Sigmoid colon (tissue), 7 donors: ENCODE measurements around the gene LPAR3. TPM values are rescaled to one million over a fixed set of nuclear protein-coding genes. Genes with fewer than 3 reads are reported as not detected.

Experiments
- DNase-seq: peaks from one replicate; pipeline ENCODE4 v3.0.0-alpha.2; 2019
- H3K27ac ChIP-seq, 4 donors: fragments of 200-600 bp; sonication (generic); one replicate each; pipeline ENCODE4 v1.5.1; 2016 to 2019; ENCODE audit warnings: mild to moderate bottlenecking in 1 of 4
- H3K27me3 ChIP-seq, 3 donors: fragments of 200-600 bp; sonication (generic); one replicate each; pipeline ENCODE4 v1.5.1; 2019; ENCODE audit warnings: mild to moderate bottlenecking in 1 of 3
- H3K36me3 ChIP-seq, 4 donors: fragments of 200-600 bp; sonication (generic); one replicate each; pipeline ENCODE4 v1.5.1; 2016 to 2019
- H3K4me1 ChIP-seq, 4 donors: fragments of 200-600 bp; sonication (generic); one replicate each; pipeline ENCODE4 v1.5.1; 2017 to 2019
- H3K4me3 ChIP-seq, 4 donors: fragments of 200-600 bp; sonication (generic); one replicate each; pipeline ENCODE4 v1.5.1; 2017 to 2019; ENCODE audit warnings: mild to moderate bottlenecking in 2 of 4, moderate library complexity in 1 of 4
- H3K9me3 ChIP-seq, 4 donors: fragments of 200-600 bp in 3 of 4; sonication (generic) in 3 of 4; one replicate each; pipeline versions ENCODE4 v1.5.1 to v1.6.1; 2013 to 2019
- CTCF ChIP-seq, 4 experiments: fragments of 450-650 bp in 3 of 4; fragments of 200-600 bp in 1 of 4; IDR thresholded peaks; one replicate each; pipeline ENCODE4 v1.5.1; 2016 to 2019; ENCODE audit warnings: antibody characterized with exemption in 4 of 4, mild to moderate bottlenecking in 3 of 4, moderate library complexity in 2 of 4
- EP300 ChIP-seq, 4 donors: sonication (generic); formaldehyde crosslinking; IDR thresholded peaks; one replicate each; pipeline ENCODE4 v1.6.1; 2017; ENCODE audit warnings: antibody characterized with exemption in 4 of 4
- POLR2A ChIP-seq, 2 donors: fragments of 450-650 bp; IDR thresholded peaks; one replicate each; pipeline ENCODE4 v1.6.1; 2016; ENCODE audit warnings: antibody characterized with exemption in 2 of 2, mild to moderate bottlenecking in 2 of 2, moderate library complexity in 2 of 2
- POLR2AphosphoS5 ChIP-seq, 4 donors: sonication (generic); formaldehyde crosslinking; IDR thresholded peaks; one replicate each; pipeline ENCODE4 v1.6.1; 2017; ENCODE audit warnings: antibody characterized with exemption in 4 of 4
- WGBS, 2 donors: extraction: QIAGEN DNeasy Blood & Tissue Kit; methylation state at CpG; one replicate each; pipeline ENCODE4 v1.1.7; 2013; 5-methylcytosine and 5-hydroxymethylcytosine counted together
- intact Hi-C: fragments of 100-400 bp; cut with DNase I; formaldehyde crosslinking; loops from one replicate; pipeline ENCODE4 v1.15.1; 2023
- polyA plus RNA-seq, 3 donors: library from polyadenylated mRNA; stranded (reverse); fragments of 200-250 nt; gene quantifications; one replicate each; pipeline ENCODE4 v1.2.3, GENCODE V29; 2013
- total RNA-seq, 4 donors: library from RNA; depleted of rRNA; stranded (reverse); fragments of >200 nt; gene quantifications; one replicate each; pipeline ENCODE4 v1.1.0, GENCODE V29; 2016
- donor health status: healthy with polysubstance abuse.
- donor health status: Bipolar disorder and iron deficiency.
- donor health status: healthy.

LPAR3 gene
- total and polyA plus RNA-seq, 7 donors: 0.23 to 1.4 (median 0.60) TPM; not detected in 4

GRCh38 chr1:84789014-84789413, 104.0 kb downstream of the LPAR3 start:
- Histone ChIP-seq H3K9me3 (no peaks in the 10 kb centered on the region), H3K4me3 (no peak overlapping the region), H3K4me1 (peaks cover 0 to 20% (median 17%) of the 10 kb centered on the region in 4 donors), H3K36me3 (no peaks in the 10 kb centered on the region), H3K27ac (no peak overlapping the region), H3K27me3 (no peaks in the 10 kb centered on the region)
- 86 to 94% methylated on average over 3 of the region's 3 CpGs for WGBS, 2 donors
- intact Hi-C loops: loop anchor here (5.0 kb wide), 1 partner anchor 58 kb away; no protein-coding TSS in a partner anchor
- TF ChIP-seq EP300 (IDR thresholded peaks at IDR 0.05) (no peak), POLR2A (IDR thresholded peaks at IDR 0.05) (no peak), POLR2AphosphoS5 (IDR thresholded peaks at IDR 0.05) (no peak), CTCF (IDR thresholded peaks at IDR 0.05) (no peak)
- DNase-seq: no peak

DNA sequence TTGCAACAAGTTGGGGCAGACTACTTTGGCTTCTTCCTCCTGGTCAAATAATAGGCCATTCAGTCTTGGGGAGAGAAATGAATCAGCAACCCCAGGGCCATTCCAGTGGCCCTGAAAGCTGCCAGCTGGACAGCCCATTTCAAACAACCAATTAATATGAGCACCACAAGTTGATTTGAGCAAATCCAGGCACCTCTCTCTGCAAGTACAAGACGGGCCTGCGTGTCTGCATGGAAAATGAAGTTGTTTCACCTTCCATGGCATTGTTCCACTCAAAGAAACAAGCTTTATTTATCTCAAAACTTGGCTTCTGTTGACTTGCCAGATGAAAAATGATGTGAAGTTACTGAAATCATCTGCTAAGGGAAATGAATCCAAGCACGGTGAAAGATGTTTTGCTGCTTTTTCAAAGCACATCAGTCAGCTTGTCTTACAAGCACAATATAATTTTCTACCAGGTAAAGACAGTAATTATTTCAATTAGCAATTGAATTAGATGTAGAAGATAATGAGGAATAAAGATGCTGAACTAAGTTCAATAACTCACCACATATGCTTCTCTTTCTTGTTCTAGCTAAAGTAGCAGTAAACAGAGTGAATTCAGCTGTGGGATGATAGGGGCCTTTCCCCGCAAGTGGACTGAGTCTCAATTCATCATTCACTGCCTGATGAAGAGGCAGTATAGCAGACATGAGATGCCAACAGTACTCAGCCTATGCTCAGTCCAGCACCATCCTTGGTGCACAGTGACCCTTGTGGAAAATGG, 107.6 kb downstream of the LPAR3 start:
- H3K9me3 ChIP-seq: no peaks in the 10 kb centered on the region
- no peaks in the 10 kb centered on the region for H3K36me3 ChIP-seq
- peak; percentile 81 for DNase-seq
- intact Hi-C loops: loop anchor here (5.0 kb wide), 1 partner anchor 62 kb away; no protein-coding TSS in a partner anchor
- H3K4me3 ChIP-seq: no peak overlapping the region
- peaks cover 0 to 20% (median 17%) of the 10 kb centered on the region in 4 donors for H3K4me1 ChIP-seq
- H3K27ac ChIP-seq: peak overlapping the region in 3 of 4 donors; percentile 43 to 69 (median 61)
- 77 to 90% methylated on average over 4 of the region's 4 CpGs for WGBS, 2 donors
- no peaks in the 10 kb centered on the region for H3K27me3 ChIP-seq
- no peak for TF ChIP-seq CTCF (IDR thresholded peaks at IDR 0.05)
- TF ChIP-seq POLR2AphosphoS5 (IDR thresholded peaks at IDR 0.05): peak; percentile 71 to 92 (median 85)
- peak in 1 of 4 donors; percentile 14 for TF ChIP-seq EP300 (IDR thresholded peaks at IDR 0.05)
- TF ChIP-seq POLR2A (IDR thresholded peaks at IDR 0.05): no peak

- Histone ChIP-seq H3K9me3 (no peaks in the 10 kb centered on the region), H3K36me3 (no peaks in the 10 kb centered on the region), H3K27ac (no peak overlapping the region), H3K27me3 (no peaks in the 10 kb centered on the region), H3K4me1 (peaks cover 0 to 20% (median 17%) of the 10 kb centered on the region in 4 donors), H3K4me3 (no peak overlapping the region)
- 75 to 79% methylated on average over 6 of the region's 6 CpGs for WGBS, 2 donors
- intact Hi-C loops: no loop called here
- no peak for DNase-seq
- TF ChIP-seq POLR2A (IDR thresholded peaks at IDR 0.05) (no peak), POLR2AphosphoS5 (IDR thresholded peaks at IDR 0.05) (no peak), EP300 (IDR thresholded peaks at IDR 0.05) (no peak), CTCF (IDR thresholded peaks at IDR 0.05) (no peak)
These were observed 110.1 kb downstream of the LPAR3 start for GRCh38 chr1:84782881-84783280.

DNA sequence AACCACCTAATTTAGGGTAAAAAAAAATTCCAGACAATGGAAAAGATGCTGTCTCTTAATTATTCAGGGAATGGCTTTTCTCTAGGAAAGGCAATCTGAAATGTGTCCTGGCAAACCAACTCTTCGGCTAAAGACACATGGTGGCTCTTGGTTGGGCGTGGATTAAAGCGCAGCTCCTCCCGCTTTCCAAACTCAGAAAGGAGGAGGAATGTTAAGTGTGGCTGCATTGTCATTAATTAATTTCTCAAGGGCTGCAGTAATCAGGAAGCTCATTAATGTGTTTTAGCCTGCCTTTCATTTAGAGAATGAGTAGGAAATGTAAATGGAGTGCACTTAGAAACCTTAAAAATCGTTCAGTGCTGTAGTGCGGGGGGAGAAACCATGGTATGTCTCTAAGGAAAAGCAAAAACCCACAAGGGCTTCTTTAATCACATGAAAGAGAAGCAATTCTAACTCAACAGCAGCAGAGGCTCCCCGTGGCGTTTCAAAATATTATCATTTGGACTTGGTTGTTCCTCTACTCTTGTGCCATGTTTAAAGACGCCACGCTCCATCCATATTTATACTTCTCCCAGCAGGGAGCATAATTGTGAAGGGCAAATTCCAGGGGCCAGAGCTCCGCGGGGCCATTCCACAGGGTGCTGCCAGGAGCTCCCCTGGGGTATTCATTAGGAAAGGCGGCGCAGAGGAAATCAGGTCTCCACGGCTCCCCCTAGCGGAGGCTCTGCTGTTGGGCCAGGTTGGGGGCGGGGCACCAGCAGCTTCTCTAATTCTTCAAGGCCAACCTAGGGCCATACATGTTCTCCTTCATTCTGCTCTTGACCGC, 110.8 kb downstream of the LPAR3 start:
- H3K4me3 ChIP-seq: no peak overlapping the region
- TF ChIP-seq POLR2A (IDR thresholded peaks at IDR 0.05) (no peak), POLR2AphosphoS5 (IDR thresholded peaks at IDR 0.05) (no peak), EP300 (IDR thresholded peaks at IDR 0.05) (no peak)
- DNase-seq: no peak

More for the DNA sequence above, 110.8 kb downstream of the LPAR3 start:
- peaks cover 0 to 20% (median 17%) of the 10 kb centered on the region in 4 donors for H3K4me1 ChIP-seq
- H3K27ac ChIP-seq: no peak overlapping the region
- no peaks in the 10 kb centered on the region for H3K27me3 ChIP-seq
- H3K9me3 ChIP-seq: no peaks in the 10 kb centered on the region
- 60 to 64% methylated on average over 18 of the region's 18 CpGs for WGBS, 2 donors
- intact Hi-C loops: no loop called here
- no peaks in the 10 kb centered on the region for H3K36me3 ChIP-seq
